ENCODE measurements around the gene RIN3.

DNA sequence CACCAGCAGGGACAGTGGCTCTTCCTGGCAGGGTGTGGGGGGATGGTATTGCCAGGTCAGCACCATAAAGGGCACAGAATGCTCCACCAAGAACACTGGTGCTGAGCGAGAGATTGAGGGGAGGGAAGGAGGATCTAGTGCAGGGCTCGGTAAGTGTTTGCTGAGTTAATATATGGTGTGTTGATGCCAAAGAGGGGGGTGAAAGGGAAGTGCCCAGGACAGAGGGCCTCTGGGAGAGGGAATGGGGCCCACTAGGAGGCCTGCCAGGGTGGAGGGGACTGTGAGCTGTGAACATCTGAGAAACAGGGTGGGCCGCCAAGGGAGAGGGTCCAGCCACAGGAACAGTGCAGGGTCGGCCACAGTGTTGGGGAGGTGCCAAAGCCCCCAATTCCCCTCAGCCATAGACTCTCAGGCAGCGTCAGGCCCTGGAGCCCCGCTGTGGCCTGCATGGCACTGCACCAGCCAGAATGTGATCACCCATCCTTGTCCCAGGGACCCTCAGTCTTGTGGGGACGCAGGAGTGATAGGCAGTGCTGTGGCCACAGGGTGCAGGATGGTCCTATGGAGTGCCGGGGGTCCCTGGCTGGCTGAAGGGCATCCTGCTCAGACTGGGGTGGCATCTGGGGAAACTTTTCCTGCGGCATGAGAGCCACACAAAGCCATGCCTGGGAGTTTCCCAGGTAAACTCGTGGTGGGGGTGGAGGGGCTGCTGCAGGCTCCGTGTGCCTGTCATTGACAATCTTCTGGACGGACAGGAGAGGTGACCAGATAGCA lies 11.9 kb downstream of the RIN3 start:
- TF ChIP-seq, protein P1, sequence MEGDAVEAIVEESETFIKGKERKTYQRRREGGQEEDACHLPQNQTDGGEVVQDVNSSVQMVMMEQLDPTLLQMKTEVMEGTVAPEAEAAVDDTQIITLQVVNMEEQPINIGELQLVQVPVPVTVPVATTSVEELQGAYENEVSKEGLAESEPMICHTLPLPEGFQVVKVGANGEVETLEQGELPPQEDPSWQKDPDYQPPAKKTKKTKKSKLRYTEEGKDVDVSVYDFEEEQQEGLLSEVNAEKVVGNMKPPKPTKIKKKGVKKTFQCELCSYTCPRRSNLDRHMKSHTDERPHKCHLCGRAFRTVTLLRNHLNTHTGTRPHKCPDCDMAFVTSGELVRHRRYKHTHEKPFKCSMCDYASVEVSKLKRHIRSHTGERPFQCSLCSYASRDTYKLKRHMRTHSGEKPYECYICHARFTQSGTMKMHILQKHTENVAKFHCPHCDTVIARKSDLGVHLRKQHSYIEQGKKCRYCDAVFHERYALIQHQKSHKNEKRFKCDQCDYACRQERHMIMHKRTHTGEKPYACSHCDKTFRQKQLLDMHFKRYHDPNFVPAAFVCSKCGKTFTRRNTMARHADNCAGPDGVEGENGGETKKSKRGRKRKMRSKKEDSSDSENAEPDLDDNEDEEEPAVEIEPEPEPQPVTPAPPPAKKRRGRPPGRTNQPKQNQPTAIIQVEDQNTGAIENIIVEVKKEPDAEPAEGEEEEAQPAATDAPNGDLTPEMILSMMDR (IDR thresholded peaks at IDR 0.05): no peak
- no peak for TF ChIP-seq POLR2A (IDR thresholded peaks at IDR 0.05)
